GM12891 (cell line): ENCODE results near the gene OR2V2.

Source experiments
- POLR2A ChIP-seq: IDR thresholded peaks from 2 replicates; pipeline ENCODE4 v1.6.1; 2011; ENCODE audit warnings: low read depth, low read length, control low read depth
- POLR2AphosphoS5 ChIP-seq: IDR thresholded peaks from 2 replicates; pipeline ENCODE4 v1.6.1; 2011; ENCODE audit warnings: low read depth, low read length, control low read depth
- POU2F2 ChIP-seq: IDR thresholded peaks from 2 replicates; pipeline ENCODE4 v1.6.1; 2011; ENCODE audit warnings: low read depth, mild to moderate bottlenecking, control low read depth, low read length, moderate library complexity
- SPI1 ChIP-seq: IDR thresholded peaks from 2 replicates; pipeline ENCODE4 v1.6.1; 2011; ENCODE audit warnings: low read depth, low read length, control low read depth
- TAF1 ChIP-seq: IDR thresholded peaks from 2 replicates; pipeline ENCODE4 v1.6.1; 2011; ENCODE audit warnings: low read depth, low read length, control low read depth

DNA sequence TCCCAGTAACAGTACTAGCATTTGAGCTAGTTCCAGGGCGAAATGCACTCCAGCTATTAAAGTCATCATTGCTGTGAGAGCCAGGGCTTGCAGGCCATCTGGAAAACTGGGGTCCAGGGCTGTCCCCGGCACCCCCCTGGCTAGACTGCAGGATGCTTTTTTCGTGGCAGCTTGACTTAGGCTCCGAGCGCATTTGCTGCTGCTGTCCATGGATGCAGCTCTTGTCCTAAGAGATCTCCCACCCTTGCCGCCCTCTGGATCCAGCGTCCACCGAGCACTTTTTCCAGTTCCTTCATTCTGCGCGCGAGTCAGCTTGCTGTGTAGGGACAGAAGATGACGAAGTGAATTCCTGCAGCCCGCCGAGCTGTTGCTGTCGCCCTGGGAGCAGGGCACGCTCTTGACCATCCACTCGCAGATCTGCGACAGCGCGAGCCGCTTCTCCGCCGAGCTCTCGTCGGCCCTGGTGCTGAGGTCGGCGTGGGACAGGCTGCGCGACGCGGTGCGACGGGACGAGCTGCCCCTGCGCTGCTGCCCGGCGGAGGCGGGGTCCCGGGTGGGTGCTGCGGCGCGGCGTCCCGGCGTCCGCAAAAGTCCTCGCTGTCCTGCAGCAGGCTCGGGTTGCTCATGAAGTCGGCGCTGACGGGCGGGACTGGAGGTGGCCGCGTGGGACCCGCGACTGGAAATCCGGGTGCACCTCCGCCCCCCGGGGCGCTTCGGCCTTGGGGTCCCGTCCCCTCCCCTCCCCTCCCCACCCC lies 47.1 kb upstream of the OR2V2 start:
- TF ChIP-seq POLR2A = no peak
- TF ChIP-seq POLR2AphosphoS5 = no peak
- no peak for TF ChIP-seq TAF1
- TF ChIP-seq POU2F2 = no peak
- no peak for TF ChIP-seq SPI1
